ENCODE results near the gene ATP1A2.

DNA sequence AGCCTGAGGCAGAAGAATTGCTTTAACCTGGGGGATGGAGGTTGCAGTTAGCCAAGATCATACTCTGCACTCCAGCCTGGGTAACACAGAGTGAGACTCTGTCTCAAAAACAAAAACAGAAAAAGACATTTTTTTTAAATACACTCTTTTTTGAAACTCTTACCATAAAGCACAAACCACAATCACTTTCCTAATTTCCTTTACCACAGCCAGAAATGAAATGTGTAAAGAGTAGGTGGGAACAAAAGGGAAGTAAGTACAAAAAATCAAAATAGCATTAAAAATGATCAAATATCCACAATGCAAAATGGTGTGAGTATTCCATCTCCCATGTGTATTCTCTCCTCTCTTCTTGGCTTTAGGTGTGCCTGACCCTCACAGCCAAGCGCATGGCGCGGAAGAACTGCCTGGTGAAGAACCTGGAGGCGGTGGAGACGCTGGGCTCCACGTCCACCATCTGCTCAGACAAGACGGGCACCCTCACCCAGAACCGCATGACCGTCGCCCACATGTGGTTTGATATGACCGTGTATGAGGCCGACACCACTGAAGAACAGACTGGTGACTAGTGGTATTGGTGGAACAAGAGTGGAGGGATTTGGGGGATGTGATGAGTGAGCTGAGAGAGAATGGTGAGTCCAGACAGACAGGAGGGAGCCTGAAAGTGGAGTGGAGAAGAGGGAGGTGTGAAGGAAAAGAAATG is 50.8 kb downstream of the ATP1A2 start:
- TF ChIP-seq, protein P1, sequence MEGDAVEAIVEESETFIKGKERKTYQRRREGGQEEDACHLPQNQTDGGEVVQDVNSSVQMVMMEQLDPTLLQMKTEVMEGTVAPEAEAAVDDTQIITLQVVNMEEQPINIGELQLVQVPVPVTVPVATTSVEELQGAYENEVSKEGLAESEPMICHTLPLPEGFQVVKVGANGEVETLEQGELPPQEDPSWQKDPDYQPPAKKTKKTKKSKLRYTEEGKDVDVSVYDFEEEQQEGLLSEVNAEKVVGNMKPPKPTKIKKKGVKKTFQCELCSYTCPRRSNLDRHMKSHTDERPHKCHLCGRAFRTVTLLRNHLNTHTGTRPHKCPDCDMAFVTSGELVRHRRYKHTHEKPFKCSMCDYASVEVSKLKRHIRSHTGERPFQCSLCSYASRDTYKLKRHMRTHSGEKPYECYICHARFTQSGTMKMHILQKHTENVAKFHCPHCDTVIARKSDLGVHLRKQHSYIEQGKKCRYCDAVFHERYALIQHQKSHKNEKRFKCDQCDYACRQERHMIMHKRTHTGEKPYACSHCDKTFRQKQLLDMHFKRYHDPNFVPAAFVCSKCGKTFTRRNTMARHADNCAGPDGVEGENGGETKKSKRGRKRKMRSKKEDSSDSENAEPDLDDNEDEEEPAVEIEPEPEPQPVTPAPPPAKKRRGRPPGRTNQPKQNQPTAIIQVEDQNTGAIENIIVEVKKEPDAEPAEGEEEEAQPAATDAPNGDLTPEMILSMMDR (IDR thresholded peaks at IDR 0.05; ENCODE audit: insufficient read depth, low read length, poor library complexity, severe bottlenecking), result no peak
- no peak for TF ChIP-seq EZH2phosphoT487 (conservative IDR thresholded peaks at IDR 0.05; ENCODE audit: low read length)

Measured in SU-DHL-6 (cell line).